GM13977 (cell line): ENCODE results near the gene COL9A1.
A peak's percentile ranks its signal among the peaks of the same experiment; 100 is the strongest.

Experiments
- DNase-seq: peaks from one replicate; pipeline ENCODE4 v3.0.0; 2012; ENCODE audit warnings: low spot score
- in situ Hi-C: fragments of 300-500 bp; cut with MboI; formaldehyde crosslinking; loops from one replicate; pipeline ENCODE4 v1.12.0; 2022; ENCODE audit warnings: low sequenced_read_pairs, low pct_unique_long_range_greater_than_20kb, mixed read lengths, inconsistent platforms; ENCODE audit not compliant: unreplicated experiment
- TF ChIP-seq, protein P1 (sequence below): IDR thresholded peaks from 2 replicates; pipeline ENCODE4 v1.5.1; 2012; ENCODE audit warnings: mild to moderate bottlenecking, control low read depth; ENCODE audit not compliant: insufficient read depth; ENCODE audit errors: extremely low read depth, missing control alignments

Gene COL9A1

DNA sequence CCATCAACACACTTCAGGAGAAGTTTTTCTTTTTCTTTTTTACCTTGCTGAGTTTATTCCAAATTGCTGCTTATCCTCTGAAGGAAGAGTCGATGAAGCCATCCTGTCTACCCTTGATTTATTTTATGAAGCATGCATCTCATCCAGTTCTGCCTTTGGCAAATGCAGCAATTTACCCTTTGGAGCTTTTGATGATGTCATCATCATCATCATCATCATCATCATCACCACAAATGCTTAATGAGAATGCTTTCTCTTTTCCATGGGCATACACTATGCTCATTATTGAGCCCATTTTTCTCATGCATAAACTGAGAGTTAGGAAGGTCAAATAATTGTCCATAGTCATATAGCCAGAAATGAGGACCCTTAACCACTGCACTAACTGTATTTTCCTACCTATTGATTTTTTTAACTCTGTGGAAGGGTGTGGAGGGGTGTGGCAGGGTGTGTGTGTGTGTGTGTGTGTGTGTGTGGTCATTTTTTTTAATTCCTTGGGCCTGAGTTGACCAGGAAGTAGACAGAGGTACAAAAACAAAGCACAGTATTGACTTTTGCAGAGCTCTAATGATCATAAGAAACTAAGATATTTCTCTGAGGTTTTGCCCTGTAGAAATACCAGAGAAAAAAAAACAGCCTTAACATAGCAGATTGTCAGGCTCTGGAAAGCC, 82.8 kb downstream of the COL9A1 start:
- DNase-seq, result no peak
- TF ChIP-seq, protein P1, sequence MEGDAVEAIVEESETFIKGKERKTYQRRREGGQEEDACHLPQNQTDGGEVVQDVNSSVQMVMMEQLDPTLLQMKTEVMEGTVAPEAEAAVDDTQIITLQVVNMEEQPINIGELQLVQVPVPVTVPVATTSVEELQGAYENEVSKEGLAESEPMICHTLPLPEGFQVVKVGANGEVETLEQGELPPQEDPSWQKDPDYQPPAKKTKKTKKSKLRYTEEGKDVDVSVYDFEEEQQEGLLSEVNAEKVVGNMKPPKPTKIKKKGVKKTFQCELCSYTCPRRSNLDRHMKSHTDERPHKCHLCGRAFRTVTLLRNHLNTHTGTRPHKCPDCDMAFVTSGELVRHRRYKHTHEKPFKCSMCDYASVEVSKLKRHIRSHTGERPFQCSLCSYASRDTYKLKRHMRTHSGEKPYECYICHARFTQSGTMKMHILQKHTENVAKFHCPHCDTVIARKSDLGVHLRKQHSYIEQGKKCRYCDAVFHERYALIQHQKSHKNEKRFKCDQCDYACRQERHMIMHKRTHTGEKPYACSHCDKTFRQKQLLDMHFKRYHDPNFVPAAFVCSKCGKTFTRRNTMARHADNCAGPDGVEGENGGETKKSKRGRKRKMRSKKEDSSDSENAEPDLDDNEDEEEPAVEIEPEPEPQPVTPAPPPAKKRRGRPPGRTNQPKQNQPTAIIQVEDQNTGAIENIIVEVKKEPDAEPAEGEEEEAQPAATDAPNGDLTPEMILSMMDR, result no peak
- in situ Hi-C loops, result no loop called here

DNA sequence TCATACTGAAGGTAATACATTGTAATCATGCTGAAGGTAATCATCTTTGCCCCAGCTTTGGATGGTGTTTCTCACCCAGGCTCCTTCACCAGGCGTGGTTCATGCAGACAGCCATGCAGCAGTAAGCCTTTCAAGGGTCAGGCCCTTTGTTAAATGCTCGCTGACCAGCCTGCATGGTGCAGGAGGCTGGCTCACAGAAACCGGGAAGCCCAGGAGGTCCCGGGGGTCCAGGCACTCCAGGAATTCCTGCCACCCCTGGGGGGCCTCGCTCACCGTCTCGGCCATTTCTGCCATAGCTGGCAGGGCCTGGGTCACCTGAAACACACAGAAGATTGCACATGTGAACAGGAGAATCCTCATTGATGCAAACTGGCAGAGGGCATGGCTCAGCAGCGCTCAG, 86.1 kb downstream of the COL9A1 start:
- in situ Hi-C loops, result no loop called here
- DNase-seq, result no peak
- TF ChIP-seq, protein P1, result no peak

DNA sequence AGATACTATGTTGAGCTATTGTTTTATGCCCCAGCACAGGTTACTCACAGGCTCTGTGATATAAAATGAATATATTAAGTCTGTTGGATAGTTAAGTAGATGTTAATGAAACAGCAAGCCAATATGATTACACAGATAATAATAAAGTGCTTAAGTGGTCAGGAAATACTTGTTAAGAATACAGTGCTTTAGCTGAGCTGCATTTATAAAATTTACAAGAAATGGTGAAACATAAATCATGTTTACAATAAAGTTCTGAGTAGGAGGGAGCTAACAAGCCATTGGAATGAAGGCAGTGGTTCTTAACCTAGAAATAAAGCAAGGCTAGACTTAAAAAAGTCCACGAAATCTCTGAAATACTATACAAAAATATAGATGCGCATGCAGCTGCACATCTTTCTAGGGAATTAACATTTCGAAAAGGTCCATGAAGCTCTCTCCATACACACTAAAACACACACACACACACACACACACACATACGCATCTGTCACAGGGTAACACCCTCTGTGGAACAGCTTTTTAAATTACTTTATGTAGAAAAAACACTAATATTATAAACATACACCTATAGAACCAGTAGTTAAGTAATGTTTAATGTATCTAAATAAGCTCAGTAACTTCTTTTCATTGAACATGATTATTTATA, 87.3 kb downstream of the COL9A1 start:
- DNase-seq, result no peak
- in situ Hi-C loops, result no loop called here
- TF ChIP-seq, protein P1, result no peak

DNA sequence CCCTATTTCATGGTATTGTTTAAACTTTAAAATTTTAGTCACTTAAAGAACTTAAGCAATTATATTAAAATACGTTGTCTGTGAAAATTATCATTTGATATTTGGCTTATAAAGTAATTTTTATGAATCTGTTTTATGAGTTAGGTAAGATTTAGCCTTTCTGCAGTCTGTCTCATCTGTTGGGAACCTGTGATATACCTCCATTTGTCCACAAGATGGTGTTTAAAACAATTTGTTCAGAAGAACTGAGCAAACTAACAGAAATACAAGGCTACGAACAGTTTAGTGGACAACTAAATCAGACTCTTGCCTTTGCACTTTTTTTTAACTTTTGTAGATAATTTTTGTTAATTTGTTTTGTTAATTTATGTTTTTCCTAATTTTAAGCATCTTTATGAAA, 92.4 kb downstream of the COL9A1 start:
- in situ Hi-C loops, result no loop called here
- TF ChIP-seq, protein P1, result peak; percentile 23
- peak; percentile 9 for DNase-seq

DNA sequence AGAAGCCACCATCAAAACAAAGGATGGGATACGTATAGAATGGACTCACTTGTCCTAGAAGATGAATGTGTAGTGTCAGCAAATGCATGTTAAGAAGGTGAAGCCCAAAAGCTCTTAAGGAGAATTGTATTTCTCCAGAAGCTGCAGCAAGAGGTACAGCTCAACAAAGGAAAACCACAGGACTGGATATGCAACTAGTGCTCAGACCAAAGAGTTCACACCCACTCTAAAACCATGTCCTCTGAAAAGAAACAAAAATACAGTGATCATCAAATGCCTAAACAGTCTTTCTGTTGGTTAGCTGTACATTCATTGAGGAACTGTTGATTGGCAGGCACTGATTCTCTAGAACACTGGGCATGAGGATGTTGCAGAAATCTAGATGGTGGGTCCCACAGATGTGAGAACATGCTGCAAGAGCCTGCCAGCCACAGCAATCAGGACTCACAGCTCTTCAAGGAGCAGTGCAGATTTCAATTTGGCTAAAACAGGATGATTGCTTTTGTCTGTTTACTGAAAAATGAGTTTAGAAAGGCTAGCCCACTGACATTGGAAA, 94.6 kb downstream of the COL9A1 start:
- TF ChIP-seq, protein P1, result no peak
- in situ Hi-C loops, result no loop called here
- DNase-seq, result no peak

DNA sequence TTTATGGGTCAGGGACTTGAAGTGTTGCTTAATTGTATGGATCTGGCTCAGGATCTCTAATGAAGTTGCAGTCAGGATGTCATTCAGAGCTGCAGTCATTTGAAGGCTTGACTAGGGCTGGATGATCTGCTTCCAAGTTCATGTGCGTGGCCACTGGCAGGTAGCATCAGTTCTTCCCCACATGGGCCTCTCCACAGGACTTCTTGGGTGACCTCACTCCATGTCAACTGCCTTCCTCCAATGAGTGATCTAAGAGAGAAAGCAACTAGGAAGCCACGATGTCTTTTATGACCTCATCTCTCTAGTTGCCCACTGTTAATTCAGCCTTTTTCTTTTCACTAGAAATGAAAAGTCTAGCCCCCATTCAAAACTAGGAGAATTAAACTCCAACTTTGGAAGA, 104.1 kb downstream of the COL9A1 start:
- no peak for DNase-seq
- TF ChIP-seq, protein P1, result no peak
- in situ Hi-C loops, result no loop called here
